Tibial nerve (tissue), 4 donors: ENCODE results near the gene BCAT1. TPM values are rescaled to one million over a fixed set of nuclear protein-coding genes. Genes with fewer than 3 reads are reported as not detected.

ENCODE experiments used
- DNase-seq, 2 donors: peaks; one replicate each; pipeline ENCODE4 v3.0.0-alpha.2; 2019; ENCODE audit warnings: low spot score in 2 of 2
- H3K27ac ChIP-seq, 4 donors: fragments of 200-600 bp; sonication (generic) in 3 of 4; one replicate each; pipeline ENCODE4 v1.5.1; 2017 to 2019; ENCODE audit warnings: mild to moderate bottlenecking in 1 of 4
- H3K27me3 ChIP-seq, 2 donors: fragments of 200-600 bp; sonication (generic) in 1 of 2; one replicate each; pipeline versions ENCODE4 v1.5.1 to v1.6.0; 2017 to 2019
- H3K36me3 ChIP-seq, 3 donors: fragments of 200-600 bp; sonication (generic); one replicate each; pipeline ENCODE4 v1.5.1; 2018 to 2019
- H3K4me1 ChIP-seq, 4 donors: fragments of 200-600 bp; sonication (generic) in 3 of 4; one replicate each; pipeline ENCODE4 v1.5.1; 2017 to 2019
- H3K4me3 ChIP-seq, 4 donors: fragments of 200-600 bp; sonication (generic) in 3 of 4; one replicate each; pipeline ENCODE4 v1.5.1; 2017 to 2019; ENCODE audit warnings: mild to moderate bottlenecking in 1 of 4, moderate library complexity in 1 of 4
- H3K9me3 ChIP-seq, 4 donors: fragments of 200-600 bp; sonication (generic) in 3 of 4; one replicate each; pipeline ENCODE4 v1.5.1; 2017 to 2019
- CTCF ChIP-seq, 5 experiments: fragments of 200-600 bp in 3 of 5; fragments of 450-650 bp in 2 of 5; sonication (generic) in 3 of 5; IDR thresholded peaks; one replicate each; pipeline ENCODE4 v1.5.1; 2016 to 2019; ENCODE audit warnings: antibody characterized with exemption in 5 of 5, mild to moderate bottlenecking in 3 of 5, moderate library complexity in 2 of 5
- EP300 ChIP-seq, 2 donors: sonication (generic); formaldehyde crosslinking; IDR thresholded peaks; one replicate each; pipeline ENCODE4 v1.6.1; 2017; ENCODE audit warnings: antibody characterized with exemption in 2 of 2, mild to moderate bottlenecking in 1 of 2
- POLR2A ChIP-seq, 2 donors: fragments of 450-650 bp; IDR thresholded peaks; one replicate each; pipeline ENCODE4 v1.6.1; 2017; ENCODE audit warnings: antibody characterized with exemption in 2 of 2, mild to moderate bottlenecking in 2 of 2, moderate library complexity in 2 of 2
- WGBS, 2 donors: methylation state at CpG; one replicate each; pipeline ENCODE4 v1.1.5; 2018; 5-methylcytosine and 5-hydroxymethylcytosine counted together
- total RNA-seq, 4 donors: library from RNA; depleted of rRNA; stranded (reverse); fragments of >200 nt; gene quantifications; one replicate each; pipeline ENCODE4 v1.1.0, GENCODE V29; 2016

BCAT1 gene
- total RNA-seq, 4 donors from 2014 or later, result 17.8 to 41.1 (median 35.0) TPM

GRCh38 chr12:24894879-24895278 is 54.0 kb downstream of the BCAT1 start:
- TF ChIP-seq CTCF (IDR thresholded peaks at IDR 0.05) (no peak), EP300 (IDR thresholded peaks at IDR 0.05) (no peak), POLR2A (IDR thresholded peaks at IDR 0.05) (no peak)
- Histone ChIP-seq H3K27ac (no peak overlapping the region), H3K36me3 (no peaks in the 10 kb centered on the region), H3K27me3 (no peaks in the 10 kb centered on the region), H3K4me1 (peaks cover 0 to 10% (median 0%) of the 10 kb centered on the region in 4 donors), H3K4me3 (no peak overlapping the region), H3K9me3 (no peaks in the 10 kb centered on the region)
- WGBS, 2 donors, result 45 to 64% methylated on average over 3 of the region's 3 CpGs
- no peak for DNase-seq

- Histone ChIP-seq H3K9me3 (no peaks in the 10 kb centered on the region), H3K4me1 (peaks cover 0 to 9% (median 0%) of the 10 kb centered on the region in 4 donors), H3K36me3 (no peaks in the 10 kb centered on the region), H3K27ac (no peak overlapping the region), H3K4me3 (no peak overlapping the region), H3K27me3 (no peaks in the 10 kb centered on the region)
- WGBS, 2 donors, result 97% methylated on average over 7 of the region's 7 CpGs
- DNase-seq, result no peak
- TF ChIP-seq POLR2A (IDR thresholded peaks at IDR 0.05), result no peak
- TF ChIP-seq EP300 (IDR thresholded peaks at IDR 0.05), result no peak
- no peak for TF ChIP-seq CTCF (IDR thresholded peaks at IDR 0.05)
Measured at GRCh38 chr12:24890048-24890803, 58.7 kb downstream of the BCAT1 start.

- no peaks in the 10 kb centered on the region for H3K27me3 ChIP-seq
- no peaks in the 10 kb centered on the region for H3K9me3 ChIP-seq
- no peaks in the 10 kb centered on the region for H3K36me3 ChIP-seq
- TF ChIP-seq EP300 (IDR thresholded peaks at IDR 0.05), result no peak
- TF ChIP-seq POLR2A (IDR thresholded peaks at IDR 0.05), result no peak
- TF ChIP-seq CTCF (IDR thresholded peaks at IDR 0.05), result no peak
- H3K4me3 ChIP-seq, result no peak overlapping the region
- H3K4me1 ChIP-seq, result peaks cover 0 to 1% (median 0%) of the 10 kb centered on the region in 4 donors
- DNase-seq, result no peak
- H3K27ac ChIP-seq, result no peak overlapping the region
- 96 to 97% methylated on average over 3 of the region's 3 CpGs for WGBS, 2 donors
Measured at GRCh38 chr12:24889411-24889810, 59.5 kb downstream of the BCAT1 start.

- Histone ChIP-seq H3K9me3 (no peaks in the 10 kb centered on the region), H3K27me3 (no peaks in the 10 kb centered on the region), H3K4me1 (no peaks in the 10 kb centered on the region), H3K27ac (no peak overlapping the region), H3K4me3 (no peak overlapping the region), H3K36me3 (no peaks in the 10 kb centered on the region)
- DNase-seq, result no peak
- WGBS, 2 donors, result 91 to 96% methylated on average over 5 of the region's 5 CpGs
- TF ChIP-seq POLR2A (IDR thresholded peaks at IDR 0.05) (no peak), CTCF (IDR thresholded peaks at IDR 0.05) (no peak), EP300 (IDR thresholded peaks at IDR 0.05) (no peak)
Measured at GRCh38 chr12:24888813-24889212, 60.1 kb downstream of the BCAT1 start.

- H3K4me3 ChIP-seq, result no peak overlapping the region
- 87 to 94% methylated on average over 3 of the region's 3 CpGs for WGBS, 2 donors
- no peak for TF ChIP-seq EP300 (IDR thresholded peaks at IDR 0.05)
- TF ChIP-seq POLR2A (IDR thresholded peaks at IDR 0.05), result no peak
- no peaks in the 10 kb centered on the region for H3K27me3 ChIP-seq
- no peaks in the 10 kb centered on the region for H3K9me3 ChIP-seq
- H3K36me3 ChIP-seq, result no peaks in the 10 kb centered on the region
- DNase-seq, result no peak
- H3K4me1 ChIP-seq, result no peaks in the 10 kb centered on the region
- no peak overlapping the region for H3K27ac ChIP-seq
Measured at GRCh38 chr12:24884911-24885310, 64.0 kb downstream of the BCAT1 start.
